Ascending aorta (tissue), 2 donors: ENCODE data around the gene FAM174C. TPM values are rescaled to one million over a fixed set of nuclear protein-coding genes. Genes with fewer than 3 reads are reported as not detected.

Experiments
- DNase-seq, 2 donors: peaks; one replicate each; pipeline ENCODE4 v3.0.0-alpha.2; 2019; ENCODE audit warnings: low spot score in 2 of 2
- H3K27ac ChIP-seq, 2 donors: fragments of 200-600 bp; sonication (generic); one replicate each; pipeline ENCODE4 v1.5.1; 2016 to 2017; ENCODE audit warnings: mild to moderate bottlenecking in 1 of 2
- H3K27me3 ChIP-seq: fragments of 200-600 bp; sonication (generic); one replicate; pipeline ENCODE4 v1.5.1; 2017
- H3K36me3 ChIP-seq, 2 donors: fragments of 200-600 bp; sonication (generic); one replicate each; pipeline ENCODE4 v1.5.1; 2016
- H3K4me1 ChIP-seq, 2 donors: fragments of 200-600 bp; sonication (generic); one replicate each; pipeline ENCODE4 v1.5.1; 2016 to 2017; ENCODE audit warnings: mild to moderate bottlenecking in 1 of 2
- H3K4me3 ChIP-seq, 2 donors: fragments of 200-600 bp; sonication (generic); one replicate each; pipeline ENCODE4 v1.5.1; 2016 to 2017; ENCODE audit warnings: mild to moderate bottlenecking in 1 of 2
- H3K9me3 ChIP-seq, 2 donors: fragments of 200-600 bp; sonication (generic); one replicate each; pipeline ENCODE4 v1.5.1; 2016
- CTCF ChIP-seq, 3 experiments: fragments of 200-600 bp in 2 of 3; fragments of 450-650 bp in 1 of 3; sonication (generic) in 2 of 3; IDR thresholded peaks; one replicate each; pipeline ENCODE4 v1.5.1; 2016 to 2019; ENCODE audit warnings: antibody characterized with exemption in 3 of 3, mild to moderate bottlenecking in 1 of 3, moderate library complexity in 1 of 3
- intact Hi-C: fragments of 100-400 bp; cut with DNase I; formaldehyde crosslinking; loops from one replicate; pipeline ENCODE4 v1.15.1; 2023
- total RNA-seq: library from RNA; depleted of rRNA; stranded (reverse); fragments of >200 nt; gene quantifications from one replicate; pipeline ENCODE4 v1.1.0, GENCODE V29; 2016

Gene FAM174C
- total RNA-seq, 1 donor from 2014 or later, result 156 TPM

DNA sequence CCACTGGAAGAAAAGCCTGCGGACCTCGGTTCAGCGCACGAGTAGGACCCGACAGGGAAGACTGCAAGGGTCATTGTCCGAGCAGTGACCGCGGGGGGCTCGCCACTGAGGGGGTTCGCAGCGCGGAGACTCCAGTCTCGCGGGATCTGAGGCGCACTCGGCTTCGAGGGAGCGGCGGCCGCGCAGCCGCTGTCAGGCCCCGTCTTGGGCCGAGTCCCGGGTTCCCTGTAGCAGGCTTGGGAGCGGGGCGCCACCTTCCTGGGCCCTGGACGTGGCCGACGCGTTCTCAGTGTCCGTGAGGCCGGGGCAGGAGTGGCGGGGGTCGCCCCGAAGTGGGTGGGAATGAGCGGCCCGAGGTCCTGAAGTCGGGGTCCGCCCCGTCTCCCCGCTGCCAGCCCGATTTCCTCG lies 474 bp upstream of the FAM174C start:
- peaks cover 33 to 55% of the 10 kb centered on the region in 2 donors for H3K4me1 ChIP-seq
- DNase-seq, result no peak
- intact Hi-C loops, result loop anchor here (5.0 kb wide), 1 partner anchor 217 kb away; the partner anchor contains the start of genes PCSK4 and REEP6
- peak overlapping the region; percentile 94 to 99 for H3K27ac ChIP-seq
- H3K4me3 ChIP-seq, result peak overlapping the region; percentile 79 to 86
- TF ChIP-seq CTCF (IDR thresholded peaks at IDR 0.05), result no peak
- peaks cover 49 to 59% of the 10 kb centered on the region in 2 donors for H3K36me3 ChIP-seq
- no peaks in the 10 kb centered on the region for H3K27me3 ChIP-seq
- no peaks in the 10 kb centered on the region for H3K9me3 ChIP-seq

DNA sequence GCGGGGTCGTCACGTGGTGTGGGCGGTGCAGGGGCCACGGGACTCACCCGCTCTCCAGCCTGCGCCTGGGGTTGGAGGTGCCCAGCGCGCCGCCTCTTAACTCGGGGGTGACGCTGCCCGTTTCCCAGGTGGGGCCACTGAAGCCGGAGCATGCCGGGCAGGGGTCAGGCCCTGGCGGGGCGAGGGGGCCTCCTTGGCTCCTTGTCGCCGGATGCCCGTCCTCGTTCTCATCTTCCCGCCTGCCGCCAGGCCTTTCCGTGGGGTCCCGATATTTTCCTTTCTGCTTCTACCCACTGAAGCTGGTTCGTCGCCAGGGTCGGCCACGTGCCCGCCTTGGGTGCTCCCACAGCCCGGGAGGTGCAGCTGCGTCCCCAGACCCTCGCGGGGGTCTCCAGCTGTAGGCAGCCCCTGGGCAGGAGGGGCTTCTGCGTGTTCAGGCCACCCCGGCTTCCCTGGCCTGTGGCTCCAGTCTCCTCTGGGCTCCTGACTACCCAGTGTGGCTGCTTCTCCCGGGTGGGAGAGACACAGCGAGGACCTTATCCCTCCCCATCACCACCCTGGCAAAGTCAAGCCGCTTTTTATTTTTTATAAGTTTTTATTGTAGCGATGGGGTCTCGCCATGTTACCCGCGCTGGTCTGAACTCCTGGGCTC lies 772 bp downstream of the FAM174C start:
- H3K9me3 ChIP-seq, result no peaks in the 10 kb centered on the region
- H3K27me3 ChIP-seq, result no peaks in the 10 kb centered on the region
- intact Hi-C loops, result loop anchor here (1.0 to 5.0 kb wide), 2 partner anchors 78 to 216 kb away; partner anchors contain the start of genes PCSK4 and REEP6
- TF ChIP-seq CTCF (IDR thresholded peaks at IDR 0.05), result no peak
- peak overlapping the region; percentile 79 to 86 for H3K4me3 ChIP-seq
- H3K36me3 ChIP-seq, result peaks cover 44 to 56% of the 10 kb centered on the region in 2 donors
- peak overlapping the region; percentile 94 to 99 for H3K27ac ChIP-seq
- DNase-seq, result no peak
- H3K4me1 ChIP-seq, result peaks cover 25 to 44% of the 10 kb centered on the region in 2 donors

GRCh38 chr19:1276628-1277022 lies 1.3 kb downstream of the FAM174C start:
- no peaks in the 10 kb centered on the region for H3K9me3 ChIP-seq
- H3K4me1 ChIP-seq, result peaks cover 20 to 39% of the 10 kb centered on the region in 2 donors
- H3K27me3 ChIP-seq, result no peaks in the 10 kb centered on the region
- no peak for TF ChIP-seq CTCF (IDR thresholded peaks at IDR 0.05)
- intact Hi-C loops, result loop anchor here (1.0 to 5.0 kb wide), 2 partner anchors 78 to 216 kb away; partner anchors contain the start of genes PCSK4 and REEP6
- H3K36me3 ChIP-seq, result peaks cover 39 to 50% of the 10 kb centered on the region in 2 donors
- DNase-seq, result no peak
- peak overlapping the region; percentile 79 to 86 for H3K4me3 ChIP-seq
- peak overlapping the region; percentile 94 to 99 for H3K27ac ChIP-seq

- intact Hi-C loops, result loop anchor here (5.0 kb wide), 1 partner anchor 215 kb away; the partner anchor contains the start of genes PCSK4 and REEP6
- Histone ChIP-seq H3K27me3 (no peaks in the 10 kb centered on the region), H3K9me3 (no peaks in the 10 kb centered on the region), H3K4me3 (no peak overlapping the region), H3K36me3 (peaks cover 35 to 46% of the 10 kb centered on the region in 2 donors), H3K27ac (no peak overlapping the region), H3K4me1 (peaks cover 16 to 35% of the 10 kb centered on the region in 2 donors)
- no peak for DNase-seq
- no peak for TF ChIP-seq CTCF (IDR thresholded peaks at IDR 0.05)
Observed at GRCh38 chr19:1277061-1277460, 1.7 kb downstream of the FAM174C start.

DNA sequence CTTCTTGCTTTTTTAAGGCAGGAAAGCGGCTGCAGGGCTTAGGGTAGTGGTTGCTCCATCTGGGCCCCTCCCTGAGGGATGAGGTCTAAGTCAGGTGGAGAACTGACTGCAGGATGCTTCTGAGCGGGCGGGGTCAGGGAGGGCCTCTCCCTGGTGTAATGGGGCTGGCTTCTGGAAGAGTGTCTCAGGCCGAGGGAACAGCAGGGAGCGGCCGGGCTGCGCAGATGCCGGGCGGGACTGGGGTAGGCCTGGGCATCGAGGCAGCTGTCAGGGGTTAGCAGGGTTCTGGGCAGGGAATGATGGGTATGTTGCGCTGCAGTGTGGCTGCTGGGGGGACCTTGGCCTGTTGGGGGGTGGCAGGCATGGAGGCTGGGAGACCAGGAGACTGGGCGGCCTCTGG lies 2.7 kb downstream of the FAM174C start:
- TF ChIP-seq CTCF (IDR thresholded peaks at IDR 0.05), result no peak
- Histone ChIP-seq H3K4me1 (peaks cover 11 to 26% of the 10 kb centered on the region in 2 donors), H3K36me3 (peaks cover 25 to 36% of the 10 kb centered on the region in 2 donors), H3K27ac (no peak overlapping the region), H3K9me3 (no peaks in the 10 kb centered on the region), H3K4me3 (no peak overlapping the region), H3K27me3 (no peaks in the 10 kb centered on the region)
- intact Hi-C loops, result loop anchor here (2.0 to 5.0 kb wide), 2 partner anchors 131 to 214 kb away; partner anchors contain the start of genes PCSK4 and REEP6
- no peak for DNase-seq
